ENCODE measurements around the gene TJP1.

DNA sequence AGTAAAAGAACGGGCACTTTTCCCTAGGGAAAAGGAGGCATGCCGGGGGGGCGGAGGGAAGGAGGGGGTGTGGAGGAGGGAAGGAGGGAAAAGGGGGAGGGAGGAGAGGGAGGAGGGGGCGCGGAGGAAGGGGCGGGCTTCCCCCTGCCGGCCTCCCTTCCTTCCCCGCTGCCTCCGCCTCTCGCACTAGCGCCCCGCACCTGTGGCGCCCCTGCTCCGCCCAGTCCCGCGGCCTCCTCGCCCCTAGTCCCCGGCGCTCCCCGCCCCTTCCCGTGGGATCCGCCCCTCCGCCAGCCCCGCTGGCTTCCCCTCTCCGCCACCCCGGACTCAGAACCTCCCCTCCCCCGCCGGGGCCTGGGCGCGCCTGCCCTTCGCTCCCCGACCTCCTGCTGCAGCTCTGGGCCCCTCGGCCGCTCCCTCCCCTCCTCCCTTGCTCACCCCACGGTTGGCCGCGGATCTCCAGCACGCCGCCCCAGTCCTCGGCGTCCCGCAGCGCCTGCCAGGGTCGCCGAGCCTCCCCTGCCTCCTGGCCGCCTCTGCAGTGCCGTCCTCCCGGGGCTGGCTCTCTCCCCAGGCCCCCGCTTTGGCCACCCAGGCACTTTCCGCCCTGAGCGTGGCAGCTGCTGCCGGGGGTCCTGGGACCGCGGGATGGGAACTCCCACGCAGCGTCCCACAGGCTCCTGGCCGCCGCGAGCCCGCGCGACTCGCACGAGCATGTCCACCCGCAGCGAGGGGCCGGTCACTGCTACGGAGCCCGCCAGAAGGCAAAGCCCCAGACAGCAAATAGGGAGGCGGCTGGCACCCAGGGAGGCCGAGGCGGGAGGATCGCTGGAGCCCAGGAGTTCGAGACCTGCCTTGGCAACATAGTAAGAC, 147.4 kb downstream of the TJP1 start:
- no peak for TF ChIP-seq CTCF (IDR thresholded peaks at IDR 0.05)
- TF ChIP-seq POLR2A (IDR thresholded peaks at IDR 0.05): no peak
